OCI-LY1 (cell line): ENCODE data around the gene BRD4.

Source experiments
- H2AFZ ChIP-seq: fragments of 200-600 bp; sonication (generic), shearing (Covaris generic); 2 replicates; pipeline ENCODE4 v1.6.0; 2014; ENCODE audit warnings: antibody characterized with exemption, mild to moderate bottlenecking, low read length
- H3F3A ChIP-seq: fragments of 200-600 bp; sonication (generic), shearing (Covaris generic); 2 replicates; pipeline ENCODE4 v1.6.0; 2014; ENCODE audit warnings: mild to moderate bottlenecking, antibody characterized with exemption, low read length, moderate library complexity; ENCODE audit not compliant: insufficient read depth
- H3K27ac ChIP-seq: fragments of 200-600 bp; sonication (generic); 2 replicates; pipeline ENCODE4 v1.5.1; 2014; ENCODE audit warnings: low read length, mixed run types, mild to moderate bottlenecking, low read depth; ENCODE audit not compliant: poor library complexity, severe bottlenecking
- H3K27me3 ChIP-seq: fragments of 200-600 bp; sonication (generic); 2 replicates; pipeline ENCODE4 v1.6.0; 2014; ENCODE audit warnings: antibody characterized with exemption, mild to moderate bottlenecking, low read length, moderate library complexity; ENCODE audit not compliant: insufficient read depth
- H3K36me3 ChIP-seq: fragments of 200-600 bp; sonication (generic); 2 replicates; pipeline ENCODE4 v1.6.1; 2014; ENCODE audit warnings: mild to moderate bottlenecking, antibody characterized with exemption, low read length, moderate library complexity, mixed read lengths; ENCODE audit not compliant: insufficient read depth
- H3K4me1 ChIP-seq: fragments of 200-600 bp; sonication (generic); 2 replicates; pipeline ENCODE4 v1.5.1; 2014; ENCODE audit warnings: mild to moderate bottlenecking, low read length, moderate library complexity; ENCODE audit not compliant: insufficient read depth, severe bottlenecking
- H3K4me2 ChIP-seq: fragments of 200-600 bp; sonication (generic), shearing (Covaris generic); 2 replicates; pipeline ENCODE4 v1.6.1; 2014; ENCODE audit warnings: low read length
- H3K4me3 ChIP-seq: fragments of 200-600 bp; sonication (generic); 2 replicates; pipeline ENCODE4 v1.5.1; 2014; ENCODE audit warnings: low read length, low read depth, mild to moderate bottlenecking, mixed read lengths; ENCODE audit not compliant: poor library complexity, severe bottlenecking
- H3K79me2 ChIP-seq: fragments of 200-600 bp; shearing (Covaris generic); 2 replicates; pipeline ENCODE4 v1.6.1; 2016; ENCODE audit warnings: mixed run types, low read length, mixed read lengths; ENCODE audit not compliant: insufficient read depth
- H3K9ac ChIP-seq: fragments of 200-600 bp; sonication (generic), shearing (Covaris generic); 2 replicates; pipeline ENCODE4 v1.6.1; 2014; ENCODE audit warnings: mild to moderate bottlenecking, low read length, mixed read lengths
- H3K9me2 ChIP-seq: fragments of 200-600 bp; sonication (generic), shearing (Covaris generic); 2 replicates; pipeline ENCODE4 v1.6.1; 2014; ENCODE audit warnings: low read depth, mild to moderate bottlenecking, low read length, mixed read lengths
- H3K9me3 ChIP-seq: fragments of 200-600 bp; shearing (Covaris generic); 2 replicates; pipeline ENCODE4 v1.6.1; 2014; ENCODE audit warnings: low read length, mixed read lengths
- H4K20me1 ChIP-seq: fragments of 200-600 bp; sonication (generic), shearing (Covaris generic); 2 replicates; pipeline ENCODE4 v1.6.0; 2016; ENCODE audit warnings: mild to moderate bottlenecking, low read length; ENCODE audit not compliant: insufficient read depth
- CTCF ChIP-seq: fragments of 200-600 bp; sonication (generic), shearing (Covaris generic); IDR thresholded peaks from 2 replicates; pipeline ENCODE4 v1.5.1; 2017; ENCODE audit warnings: mild to moderate bottlenecking, antibody characterized with exemption, low read length, moderate library complexity, mixed read lengths
- EZH2 ChIP-seq: fragments of 200-600 bp; sonication (generic), shearing (Covaris generic); IDR thresholded peaks from 2 replicates; pipeline ENCODE4 v1.8.0; 2017; ENCODE audit warnings: borderline replicate concordance, mixed run types, mild to moderate bottlenecking, antibody characterized with exemption, low read length, moderate library complexity, mixed read lengths

Gene BRD4

DNA sequence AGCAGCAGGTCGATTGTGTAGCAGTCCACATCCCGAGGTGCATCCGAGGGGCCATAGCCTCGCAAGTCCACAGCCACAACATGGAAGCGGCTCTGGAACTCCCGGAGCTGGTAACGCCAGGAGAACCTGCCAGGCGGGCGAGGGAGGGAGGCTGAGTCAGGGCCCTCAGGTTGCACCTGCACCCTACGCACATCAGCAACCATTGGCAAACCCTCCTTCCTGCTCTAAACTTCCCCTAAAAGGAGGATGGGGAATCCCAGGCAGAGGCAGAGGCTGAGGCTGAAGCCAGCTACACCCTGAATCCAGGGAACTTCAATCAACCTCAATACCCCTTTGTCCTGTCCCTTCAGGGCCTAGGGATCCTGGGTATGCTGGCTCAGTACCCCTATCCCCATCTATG, 101.1 kb downstream of the BRD4 start:
- Histone ChIP-seq H3K27ac (no peak overlapping the region), H3F3A (no peaks in the 10 kb centered on the region), H3K4me2 (no peak overlapping the region), H2AFZ (no peak overlapping the region), H3K9ac (no peak overlapping the region), H3K79me2 (no peaks in the 10 kb centered on the region), H3K27me3 (no peaks in the 10 kb centered on the region; the same call in 1 of the 2 replicates), H3K4me1 (peaks cover 6% of the 10 kb centered on the region), H3K9me2 (no peaks in the 10 kb centered on the region), H3K36me3 (peaks cover 14% of the 10 kb centered on the region), H4K20me1 (no peaks in the 10 kb centered on the region), H3K9me3 (no peaks in the 10 kb centered on the region), H3K4me3 (no peak overlapping the region)
- TF ChIP-seq EZH2 (no peak), CTCF (no peak)

DNA sequence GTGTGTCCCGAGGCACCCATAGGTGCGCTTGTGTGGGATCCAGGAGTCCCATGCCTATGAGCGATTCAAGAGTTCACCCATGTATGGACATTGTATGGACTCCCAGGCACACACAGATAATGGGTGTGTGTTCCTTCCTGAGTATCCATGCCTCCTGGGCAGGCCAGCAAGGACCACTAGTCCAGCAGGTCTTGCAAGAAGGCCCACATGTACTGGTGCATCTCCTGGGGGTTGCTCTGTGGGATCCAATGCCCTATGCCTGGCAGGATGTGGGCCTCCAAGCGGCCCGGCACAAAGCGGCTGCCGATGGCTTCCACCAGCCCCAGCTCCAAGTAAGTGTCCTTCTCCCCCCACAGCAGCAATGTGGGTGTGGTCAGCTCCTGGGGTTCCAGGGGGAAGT, 105.1 kb downstream of the BRD4 start:
- no peak overlapping the region for H3K4me3 ChIP-seq

DNA sequence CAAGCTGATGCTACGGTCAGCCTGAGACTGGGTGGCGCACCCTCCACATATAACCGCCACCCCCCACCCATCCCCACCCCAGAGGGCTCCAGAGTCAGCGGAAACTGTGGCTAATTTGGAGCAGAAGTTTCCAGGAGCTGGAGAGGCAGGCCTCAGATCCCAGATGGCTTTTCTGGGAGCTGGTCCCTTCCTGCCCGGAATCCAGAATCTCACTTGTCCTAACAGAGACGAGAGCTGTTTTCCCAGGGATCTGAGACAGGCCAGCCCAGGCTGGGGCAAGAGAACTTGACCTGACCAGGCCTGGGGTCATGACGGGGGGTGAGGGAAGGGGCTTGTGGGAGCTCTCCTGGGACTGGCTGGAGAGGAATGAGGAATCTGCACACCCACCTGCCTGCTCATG, 106.6 kb downstream of the BRD4 start:
- TF ChIP-seq CTCF (no peak), EZH2 (no peak)

More for the DNA sequence above, 105.1 kb downstream of the BRD4 start:
- Histone ChIP-seq H3K9me2 (no peaks in the 10 kb centered on the region), H2AFZ (no peak overlapping the region), H3K27me3 (no peaks in the 10 kb centered on the region), H3K79me2 (no peaks in the 10 kb centered on the region), H3K27ac (no peak overlapping the region), H3K9me3 (no peaks in the 10 kb centered on the region), H3K9ac (no peak overlapping the region), H4K20me1 (no peaks in the 10 kb centered on the region), H3K36me3 (no peaks in the 10 kb centered on the region), H3K4me1 (peaks cover 15% of the 10 kb centered on the region), H3F3A (no peaks in the 10 kb centered on the region), H3K4me2 (no peak overlapping the region)
- TF ChIP-seq EZH2 (no peak), CTCF (no peak)

More for the DNA sequence above, 106.6 kb downstream of the BRD4 start:
- Histone ChIP-seq H3K27ac (no peak overlapping the region), H4K20me1 (no peaks in the 10 kb centered on the region), H3K4me2 (no peak overlapping the region), H3F3A (no peaks in the 10 kb centered on the region), H3K4me1 (peaks cover 11% of the 10 kb centered on the region), H3K27me3 (no peaks in the 10 kb centered on the region), H3K9ac (no peak overlapping the region), H2AFZ (no peak overlapping the region), H3K36me3 (no peaks in the 10 kb centered on the region), H3K9me2 (no peaks in the 10 kb centered on the region), H3K79me2 (no peaks in the 10 kb centered on the region), H3K4me3 (no peak overlapping the region), H3K9me3 (no peaks in the 10 kb centered on the region)
